Urinary bladder (tissue), 4 donors: ENCODE measurements around the gene APOBEC3G. TPM values are rescaled to one million over a fixed set of nuclear protein-coding genes. Genes with fewer than 3 reads are reported as not detected.
A peak's percentile ranks its signal among the peaks of the same experiment; 100 is the strongest.

Experiments used
- DNase-seq: peaks from one replicate; pipeline ENCODE4 v3.0.0-alpha.2; 2015; ENCODE audit errors: extremely low spot score
- H3K27ac ChIP-seq: one replicate; pipeline ENCODE4 v1.5.1; 2013; ENCODE audit warnings: low read depth, mild to moderate bottlenecking, moderate library complexity
- H3K36me3 ChIP-seq: one replicate; pipeline ENCODE4 v1.6.1; 2013; ENCODE audit warnings: mild to moderate bottlenecking, moderate library complexity; ENCODE audit not compliant: insufficient read depth
- H3K4me1 ChIP-seq: one replicate; pipeline ENCODE4 v1.6.1; 2013; ENCODE audit warnings: mild to moderate bottlenecking, moderate library complexity; ENCODE audit not compliant: insufficient read depth
- H3K4me3 ChIP-seq: one replicate; pipeline ENCODE4 v1.5.1; 2013; ENCODE audit warnings: low read depth, low read length
- WGBS: extraction: QIAGEN DNeasy Blood & Tissue Kit; methylation state at CpG from one replicate; pipeline ENCODE4 v1.1.7; 2013; 5-methylcytosine and 5-hydroxymethylcytosine counted together
- polyA plus RNA-seq: library from polyadenylated mRNA; stranded (reverse); fragments of 200-250 nt; gene quantifications from one replicate; pipeline ENCODE4 v1.2.3, GENCODE V29; 2013
- total RNA-seq: library from RNA; depleted of rRNA; stranded (reverse); fragments of >200 nt; gene quantifications from one replicate; pipeline ENCODE4 v1.2.3, GENCODE V29; 2014
- donor health status: healthy with polysubstance abuse.
- donor health status: healthy.

APOBEC3G gene
- total and polyA plus RNA-seq, 2 donors, result 10.1 to 12.7 TPM

DNA sequence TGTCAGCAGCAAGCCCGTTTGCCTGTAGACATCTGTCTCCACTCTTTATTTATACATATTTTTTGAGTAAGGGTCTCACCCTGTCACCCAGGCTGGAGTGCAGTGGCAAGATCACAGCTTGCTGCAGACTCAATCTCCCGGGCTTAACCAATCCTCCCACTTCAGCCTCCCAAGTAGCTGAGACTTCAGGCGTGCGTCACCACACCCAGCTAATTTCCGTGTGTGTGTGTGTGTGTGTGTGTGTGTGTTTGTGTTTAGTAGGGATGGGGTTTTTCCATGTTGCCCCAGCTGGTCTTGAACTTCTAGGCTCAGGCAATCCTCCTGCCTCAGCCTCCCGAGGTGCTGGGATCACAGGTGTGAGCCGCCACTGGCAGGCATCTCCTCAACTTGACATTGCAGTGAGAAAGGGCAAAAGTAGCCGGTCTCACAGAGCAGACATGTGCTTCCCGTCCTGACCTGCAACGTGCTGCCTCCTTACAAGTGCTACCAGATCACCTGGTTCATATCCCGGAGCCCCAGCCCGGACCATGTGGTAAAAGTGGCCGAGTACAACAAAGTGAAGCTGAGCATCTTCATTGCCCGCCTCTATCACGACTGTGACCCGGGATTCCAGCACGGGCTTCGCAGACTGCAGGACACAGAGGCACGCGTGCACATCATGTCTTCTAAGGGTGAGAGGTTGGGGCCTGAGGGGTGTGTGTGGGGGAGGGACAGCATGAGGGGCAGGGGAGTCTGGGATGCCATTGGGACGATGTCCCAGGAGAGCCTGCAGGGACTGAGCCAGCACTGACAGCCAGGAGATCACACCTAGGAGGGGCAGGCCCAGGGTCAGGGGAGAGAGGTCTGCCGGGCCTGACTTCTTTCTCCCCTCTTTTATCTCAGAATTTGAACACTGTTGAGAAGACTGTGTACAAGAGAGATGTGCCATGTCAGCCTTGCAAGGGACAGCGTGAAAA, 14.3 kb downstream of the APOBEC3G start:
- no peak for DNase-seq
- H3K36me3 ChIP-seq, result no peaks in the 10 kb centered on the region
- no peak overlapping the region for H3K27ac ChIP-seq
- whole genome bisulfite sequencing, result 80% methylated on average over 23 of the region's 23 CpGs
- H3K4me1 ChIP-seq, result no peaks in the 10 kb centered on the region
- H3K4me3 ChIP-seq, result no peak overlapping the region

GRCh38 chr22:39092111-39092862, 15.2 kb downstream of the APOBEC3G start:
- no peak overlapping the region for H3K4me3 ChIP-seq

GRCh38 chr22:39094717-39095389, 17.8 kb downstream of the APOBEC3G start:
- no peak for DNase-seq
- H3K36me3 ChIP-seq, result no peaks in the 10 kb centered on the region
- no peaks in the 10 kb centered on the region for H3K4me1 ChIP-seq
- WGBS, result 89% methylated on average over 14 of the region's 14 CpGs
- no peak overlapping the region for H3K4me3 ChIP-seq
- H3K27ac ChIP-seq, result no peak overlapping the region

More at GRCh38 chr22:39092111-39092862, 15.2 kb downstream of the APOBEC3G start:
- H3K4me1 ChIP-seq, result no peaks in the 10 kb centered on the region
- H3K36me3 ChIP-seq, result no peaks in the 10 kb centered on the region
- WGBS, result 70% methylated on average over 8 of the region's 8 CpGs
- no peak overlapping the region for H3K27ac ChIP-seq
- no peak for DNase-seq

- 81% methylated on average over 3 of the region's 3 CpGs for WGBS
These were observed 18.9 kb downstream of the APOBEC3G start for GRCh38 chr22:39095971-39096370.

DNA sequence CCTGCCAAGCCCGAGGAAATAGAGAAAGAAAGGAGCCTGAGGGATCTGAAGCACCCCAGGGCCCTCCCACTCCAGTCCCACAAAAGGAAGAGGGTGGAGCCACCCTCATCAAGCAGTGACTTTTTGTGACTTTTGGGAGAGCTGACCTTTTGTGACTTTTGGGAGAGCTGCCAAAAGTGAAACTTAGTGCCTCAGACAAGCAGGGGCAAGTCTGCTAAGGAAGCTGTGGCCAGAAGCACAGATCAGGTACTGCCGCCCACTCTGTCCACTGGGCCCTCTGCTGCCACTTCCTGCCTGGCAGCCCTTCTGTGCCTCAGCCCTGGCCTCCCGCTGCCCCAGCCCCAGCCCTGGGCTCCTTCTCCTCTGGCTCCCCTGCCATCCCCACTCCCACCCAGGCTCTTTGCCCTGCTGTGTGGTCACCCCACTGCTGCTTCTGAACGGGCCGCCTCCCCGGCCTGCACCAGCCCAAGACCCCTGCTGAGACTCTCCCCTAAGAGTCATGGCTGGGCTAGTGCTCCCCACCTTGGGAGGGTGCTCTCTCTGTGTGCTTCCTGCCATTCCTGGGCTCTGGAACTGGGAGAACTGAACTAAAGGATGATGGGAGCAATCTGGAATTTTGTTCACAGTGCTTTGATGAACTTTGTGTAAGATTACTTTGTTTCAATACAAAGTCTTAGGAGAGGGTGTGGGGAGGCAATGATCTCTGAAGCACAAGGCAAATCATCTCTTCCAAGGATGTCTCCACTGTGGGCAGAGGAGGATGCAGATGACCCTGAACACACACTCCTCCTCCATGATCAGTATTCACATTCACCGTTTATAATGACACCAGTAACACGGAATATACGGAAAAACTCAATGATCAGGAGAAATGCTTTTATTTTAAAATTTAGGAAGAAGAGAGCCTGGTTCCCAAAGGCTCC, 20.3 kb downstream of the APOBEC3G start, which contains the start of gene APOBEC3H:
Gene APOBEC3H, plus strand, starts transcription at position 147 of the 923 bp plus-strand sequence. CDS start 3,035 bp downstream, outside the sequence.
- Histone ChIP-seq H3K27ac (peak within 1 kb of the TSS; percentile 90), H3K4me1 (no peaks in the 10 kb centered on the region)
- 61% methylated on average over 9 of the region's 9 CpGs for WGBS

More at GRCh38 chr22:39095971-39096370, 18.9 kb downstream of the APOBEC3G start:
- Histone ChIP-seq H3K36me3 (no peaks in the 10 kb centered on the region), H3K27ac (no peak overlapping the region), H3K4me1 (no peaks in the 10 kb centered on the region), H3K4me3 (no peak overlapping the region)
- DNase-seq, result no peak

GRCh38 chr22:39098026-39098425, 21.0 kb downstream of the APOBEC3G start:
- WGBS, result 62% methylated on average over 6 of the region's 6 CpGs
- no peak for DNase-seq
- H3K36me3 ChIP-seq, result no peaks in the 10 kb centered on the region
- no peaks in the 10 kb centered on the region for H3K4me1 ChIP-seq
- no peak overlapping the region for H3K27ac ChIP-seq
- no peak overlapping the region for H3K4me3 ChIP-seq

More for the DNA sequence above, 20.3 kb downstream of the APOBEC3G start, which contains the start of gene APOBEC3H:
- no peaks in the 10 kb centered on the region for H3K36me3 ChIP-seq
- no peak for DNase-seq
- no peak within 1 kb of the TSS for H3K4me3 ChIP-seq

- Histone ChIP-seq H3K4me3 (no peak overlapping the region), H3K4me1 (no peaks in the 10 kb centered on the region), H3K27ac (no peak overlapping the region), H3K36me3 (no peaks in the 10 kb centered on the region)
- DNase-seq, result no peak
- WGBS, result 82% methylated on average over 8 of the region's 8 CpGs
These were observed 21.5 kb downstream of the APOBEC3G start for GRCh38 chr22:39098576-39098975.

DNA sequence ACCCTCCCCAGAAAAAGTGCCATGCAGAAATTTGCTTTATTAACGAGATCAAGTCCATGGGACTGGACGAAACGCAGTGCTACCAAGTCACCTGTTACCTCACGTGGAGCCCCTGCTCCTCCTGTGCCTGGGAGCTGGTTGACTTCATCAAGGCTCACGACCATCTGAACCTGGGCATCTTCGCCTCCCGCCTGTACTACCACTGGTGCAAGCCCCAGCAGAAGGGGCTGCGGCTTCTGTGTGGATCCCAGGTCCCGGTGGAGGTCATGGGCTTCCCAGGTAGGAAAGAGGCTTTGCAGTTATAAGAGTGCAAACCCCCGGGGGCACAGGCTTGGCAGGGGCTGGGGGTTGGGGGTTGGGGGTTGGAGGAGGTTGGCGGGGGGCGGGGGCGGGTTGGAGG, 24.2 kb downstream of the APOBEC3G start:
- H3K27ac ChIP-seq, result no peak overlapping the region
- H3K36me3 ChIP-seq, result no peaks in the 10 kb centered on the region
- DNase-seq, result no peak
- H3K4me1 ChIP-seq, result no peaks in the 10 kb centered on the region
- H3K4me3 ChIP-seq, result no peak overlapping the region
- WGBS, result 75% methylated on average over 13 of the region's 13 CpGs

GRCh38 chr22:39103431-39103830, 26.4 kb downstream of the APOBEC3G start:
- DNase-seq, result no peak
- H3K4me3 ChIP-seq, result no peak overlapping the region
- H3K36me3 ChIP-seq, result no peaks in the 10 kb centered on the region
- no peaks in the 10 kb centered on the region for H3K4me1 ChIP-seq
- no peak overlapping the region for H3K27ac ChIP-seq
- 74% methylated on average over 2 of the region's 2 CpGs for WGBS

GRCh38 chr22:39106326-39106725, 29.3 kb downstream of the APOBEC3G start:
- no peaks in the 10 kb centered on the region for H3K4me1 ChIP-seq
- 78% methylated on average over 2 of the region's 2 CpGs for WGBS
- no peaks in the 10 kb centered on the region for H3K36me3 ChIP-seq
- H3K27ac ChIP-seq, result no peak overlapping the region
- DNase-seq, result no peak
- no peak overlapping the region for H3K4me3 ChIP-seq

- no peak overlapping the region for H3K4me3 ChIP-seq
- no peak for DNase-seq
- no peaks in the 10 kb centered on the region for H3K36me3 ChIP-seq
- 92% methylated on average over 4 of the region's 4 CpGs for WGBS
- H3K27ac ChIP-seq, result no peak overlapping the region
- no peaks in the 10 kb centered on the region for H3K4me1 ChIP-seq
These were observed 31.4 kb downstream of the APOBEC3G start for GRCh38 chr22:39108487-39108886.

GRCh38 chr22:39109361-39109760, 32.3 kb downstream of the APOBEC3G start:
- 84% methylated on average over 9 of the region's 9 CpGs for WGBS
- no peak for DNase-seq
- no peaks in the 10 kb centered on the region for H3K36me3 ChIP-seq
- no peaks in the 10 kb centered on the region for H3K4me1 ChIP-seq
- no peak overlapping the region for H3K4me3 ChIP-seq
- H3K27ac ChIP-seq, result no peak overlapping the region
